ENCODE results near the gene PTPRG. TPM values are rescaled to one million over a fixed set of nuclear protein-coding genes. Genes with fewer than 3 reads are reported as not detected.
A peak's percentile ranks its signal among the peaks of the same experiment; 100 is the strongest.

Gene PTPRG
- total RNA-seq, 3 donors from 2014 or later = 28.9 to 54.7 (median 40.4) TPM

DNA sequence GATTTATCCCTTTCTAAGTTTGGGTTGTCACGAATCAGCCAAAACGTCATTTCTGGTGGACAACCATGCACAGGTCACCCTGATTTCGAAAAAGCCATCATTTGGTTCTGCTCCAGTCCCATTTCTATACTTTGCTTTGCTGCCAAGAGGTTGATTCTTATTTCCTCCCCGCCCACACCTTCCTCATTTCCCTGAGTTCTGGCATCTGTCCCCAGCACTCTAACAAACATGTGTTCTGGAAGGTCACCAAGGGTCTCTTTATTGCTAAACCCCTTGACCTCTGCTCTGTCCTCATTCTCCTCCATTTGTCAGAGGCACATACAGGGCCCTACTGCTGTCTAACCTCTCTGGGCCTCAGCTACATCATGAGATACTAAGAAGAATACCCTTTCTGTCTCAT is 36.4 kb upstream of the PTPRG start:
- ATAC-seq = no peak
- Histone ChIP-seq H3K4me3 (no peak overlapping the region), H3K36me3 (ENCODE audit: low read depth) (no peaks in the 10 kb centered on the region), H3K4me1 (ENCODE audit: low read depth) (no peaks in the 10 kb centered on the region), H3K9me3 (no peaks in the 10 kb centered on the region)
- intact Hi-C loops (cut with DNase I, micrococcal nuclease) = no loop called here
- DNase-seq = no peak
- TF ChIP-seq, protein P1, sequence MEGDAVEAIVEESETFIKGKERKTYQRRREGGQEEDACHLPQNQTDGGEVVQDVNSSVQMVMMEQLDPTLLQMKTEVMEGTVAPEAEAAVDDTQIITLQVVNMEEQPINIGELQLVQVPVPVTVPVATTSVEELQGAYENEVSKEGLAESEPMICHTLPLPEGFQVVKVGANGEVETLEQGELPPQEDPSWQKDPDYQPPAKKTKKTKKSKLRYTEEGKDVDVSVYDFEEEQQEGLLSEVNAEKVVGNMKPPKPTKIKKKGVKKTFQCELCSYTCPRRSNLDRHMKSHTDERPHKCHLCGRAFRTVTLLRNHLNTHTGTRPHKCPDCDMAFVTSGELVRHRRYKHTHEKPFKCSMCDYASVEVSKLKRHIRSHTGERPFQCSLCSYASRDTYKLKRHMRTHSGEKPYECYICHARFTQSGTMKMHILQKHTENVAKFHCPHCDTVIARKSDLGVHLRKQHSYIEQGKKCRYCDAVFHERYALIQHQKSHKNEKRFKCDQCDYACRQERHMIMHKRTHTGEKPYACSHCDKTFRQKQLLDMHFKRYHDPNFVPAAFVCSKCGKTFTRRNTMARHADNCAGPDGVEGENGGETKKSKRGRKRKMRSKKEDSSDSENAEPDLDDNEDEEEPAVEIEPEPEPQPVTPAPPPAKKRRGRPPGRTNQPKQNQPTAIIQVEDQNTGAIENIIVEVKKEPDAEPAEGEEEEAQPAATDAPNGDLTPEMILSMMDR (IDR thresholded peaks at IDR 0.05) = no peak

DNA sequence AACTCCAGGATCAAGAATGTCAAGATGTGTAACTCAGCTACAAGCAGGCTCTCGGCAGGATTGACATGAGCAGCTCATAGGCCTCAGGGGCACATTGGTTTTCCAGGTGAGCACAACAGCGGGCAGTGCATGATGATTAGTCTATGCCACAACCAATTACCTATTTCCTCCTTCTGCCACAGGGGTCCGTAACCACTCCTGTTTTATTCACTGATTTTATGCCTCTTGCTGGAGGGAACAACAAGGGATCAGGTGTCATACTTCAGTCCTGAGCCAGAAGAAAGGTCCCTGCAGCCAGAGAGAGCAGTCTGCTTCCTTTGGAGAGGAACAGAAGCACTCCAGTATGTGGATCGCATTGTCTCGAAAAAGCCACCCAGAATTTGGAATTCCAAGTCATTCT is 35.1 kb upstream of the PTPRG start:
- Histone ChIP-seq H3K9me3 (no peaks in the 10 kb centered on the region), H3K36me3 (ENCODE audit: low read depth) (no peaks in the 10 kb centered on the region), H3K4me3 (no peak overlapping the region), H3K4me1 (ENCODE audit: low read depth) (no peaks in the 10 kb centered on the region)
- ATAC-seq (no peak), DNase-seq (no peak)
- TF ChIP-seq, protein P1 (IDR thresholded peaks at IDR 0.05) = no peak
- intact Hi-C loops (cut with DNase I, micrococcal nuclease) = no loop called here

DNA sequence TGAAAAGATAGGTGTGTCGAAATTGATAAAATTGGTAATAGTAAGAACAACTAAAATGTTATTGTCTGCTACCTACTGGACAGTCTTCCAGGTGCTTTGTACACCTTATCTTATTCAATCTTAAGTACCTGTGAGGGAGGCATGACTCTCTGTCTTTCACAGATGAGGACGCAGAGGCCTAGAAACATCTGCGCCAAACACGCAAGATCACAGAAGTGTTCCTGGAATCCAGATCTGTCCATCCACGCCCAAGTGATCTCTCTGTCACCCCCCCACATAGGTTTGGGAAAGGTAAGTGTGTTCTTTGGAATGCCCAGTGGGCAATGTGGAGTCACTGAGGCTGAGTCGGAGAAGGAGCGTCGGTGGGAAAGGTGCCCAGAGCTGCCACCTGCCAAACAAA is 34.4 kb upstream of the PTPRG start:
- no peak for DNase-seq
- TF ChIP-seq, protein P1 (IDR thresholded peaks at IDR 0.05) = no peak
- intact Hi-C loops (cut with DNase I, micrococcal nuclease) = no loop called here

DNA sequence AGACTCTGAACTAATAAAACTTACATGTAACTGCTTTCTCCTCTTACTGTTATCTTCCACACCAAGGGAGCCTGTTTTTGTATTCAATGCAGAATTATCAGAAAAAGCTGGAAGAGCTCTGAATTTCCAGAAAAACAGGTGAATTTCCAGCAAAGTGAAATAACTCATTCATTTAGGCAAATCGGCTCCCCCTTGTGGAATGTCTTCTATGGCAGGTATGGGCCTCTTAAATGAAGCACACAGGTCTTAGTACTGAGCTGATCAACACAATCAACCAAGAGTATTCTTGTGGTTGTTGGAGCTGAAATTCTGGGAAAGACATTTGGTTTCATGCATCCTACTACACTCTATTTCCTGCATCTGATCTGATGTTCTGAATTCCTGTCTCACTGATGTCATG is 31.0 kb upstream of the PTPRG start:
- peak in 1 of 3 donors; percentile 50 for DNase-seq
- Histone ChIP-seq H3K4me1 (ENCODE audit: low read depth) (no peaks in the 10 kb centered on the region), H3K36me3 (ENCODE audit: low read depth) (no peaks in the 10 kb centered on the region), H3K9me3 (no peaks in the 10 kb centered on the region), H3K4me3 (no peak overlapping the region)
- intact Hi-C loops (cut with DNase I, micrococcal nuclease) = no loop called here
- TF ChIP-seq, protein P1 (IDR thresholded peaks at IDR 0.05) = peak; percentile 13
- ATAC-seq = no peak

More for the DNA sequence above, 34.4 kb upstream of the PTPRG start:
- Histone ChIP-seq H3K4me3 (no peak overlapping the region), H3K36me3 (ENCODE audit: low read depth) (no peaks in the 10 kb centered on the region), H3K4me1 (ENCODE audit: low read depth) (no peaks in the 10 kb centered on the region), H3K9me3 (no peaks in the 10 kb centered on the region)
- ATAC-seq = no peak

DNA sequence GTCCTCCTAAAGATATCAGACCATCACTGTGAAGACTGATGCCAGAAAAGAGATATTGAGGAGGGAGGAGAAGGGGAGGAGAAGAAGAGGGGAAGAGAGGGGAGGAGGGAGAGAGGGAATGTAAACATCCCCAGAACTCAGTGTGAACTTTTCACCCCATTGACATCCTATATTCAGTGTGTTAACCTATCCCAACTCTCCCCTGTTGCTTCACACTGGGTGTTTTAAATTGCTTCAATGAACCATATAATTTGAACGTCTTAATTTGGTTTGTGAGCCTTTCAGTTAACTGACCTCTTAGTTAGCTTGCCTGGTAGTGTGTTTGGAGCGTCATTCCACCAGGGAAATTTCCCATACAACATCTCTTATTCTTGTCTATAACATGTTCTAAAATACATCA is 29.8 kb upstream of the PTPRG start:
- intact Hi-C loops (cut with DNase I, micrococcal nuclease) = no loop called here
- Histone ChIP-seq H3K9me3 (no peaks in the 10 kb centered on the region), H3K36me3 (ENCODE audit: low read depth) (no peaks in the 10 kb centered on the region), H3K4me1 (ENCODE audit: low read depth) (no peaks in the 10 kb centered on the region), H3K4me3 (no peak overlapping the region)
- DNase-seq (no peak), ATAC-seq (no peak)
- TF ChIP-seq, protein P1 (IDR thresholded peaks at IDR 0.05) = no peak

All from mucosa of descending colon (tissue), 3 donors.